Stimulated activated memory B cell treated with anti-CD40 and anti-IgM and Interleukin-4, amounts not matched to agents 10 μg/mL and 1 μg/mL and 100 μg/mL, for 72 hours (primary cell): ENCODE data around the gene GRIP2.

ENCODE experiments used
- ATAC-seq: fragments of 150-1000 bp; cut with Tn5 transposase; 2 replicates; pipeline ENCODE4 v1.10.0; 2021
- H3K27ac Mint-ChIP-seq: one replicate; pipeline ENCODE4 v1.8.0; 2022; ENCODE audit warnings: mild to moderate bottlenecking, mixed read lengths
- H3K27me3 Mint-ChIP-seq: one replicate; pipeline ENCODE4 v1.8.0; 2022; ENCODE audit warnings: mixed read lengths
- H3K36me3 Mint-ChIP-seq: one replicate; pipeline ENCODE4 v1.8.0; 2022; ENCODE audit warnings: mixed read lengths
- H3K4me1 Mint-ChIP-seq: one replicate; pipeline ENCODE4 v1.8.0; 2022; ENCODE audit warnings: mixed read lengths
- H3K4me3 Mint-ChIP-seq: one replicate; pipeline ENCODE4 v1.8.0; 2022; ENCODE audit warnings: mild to moderate bottlenecking, moderate library complexity, mixed read lengths
- H3K9me3 Mint-ChIP-seq: one replicate; pipeline ENCODE4 v1.8.0; 2022; ENCODE audit warnings: mixed read lengths

GRIP2 gene

GRCh38 chr3:14471690-14472089 is 68.5 kb downstream of the GRIP2 start:
- H3K36me3 Mint-ChIP-seq = peaks cover 78% of the 10 kb centered on the region
- no peaks in the 10 kb centered on the region for H3K9me3 Mint-ChIP-seq
- H3K4me1 Mint-ChIP-seq = peaks cover 15% of the 10 kb centered on the region
- no peaks in the 10 kb centered on the region for H3K27me3 Mint-ChIP-seq
- peak overlapping the region; percentile 74 for H3K27ac Mint-ChIP-seq
- ATAC-seq = no peak
- H3K4me3 Mint-ChIP-seq = no peak overlapping the region

- Mint-ChIP-seq H3K4me3 (no peak overlapping the region), H3K9me3 (no peaks in the 10 kb centered on the region), H3K27me3 (no peaks in the 10 kb centered on the region), H3K27ac (no peak overlapping the region), H3K4me1 (peaks cover 15% of the 10 kb centered on the region), H3K36me3 (peaks cover 71% of the 10 kb centered on the region)
- ATAC-seq = no peak
Measured at GRCh38 chr3:14471016-14471415, 69.1 kb downstream of the GRIP2 start.

- H3K9me3 Mint-ChIP-seq = no peaks in the 10 kb centered on the region
- no peak overlapping the region for H3K4me3 Mint-ChIP-seq
- no peak overlapping the region for H3K27ac Mint-ChIP-seq
- H3K27me3 Mint-ChIP-seq = no peaks in the 10 kb centered on the region
- peaks cover 66% of the 10 kb centered on the region for H3K36me3 Mint-ChIP-seq
- peaks cover 15% of the 10 kb centered on the region for H3K4me1 Mint-ChIP-seq
- ATAC-seq = no peak
Measured at GRCh38 chr3:14470461-14470860, 69.7 kb downstream of the GRIP2 start.

GRCh38 chr3:14468621-14468981 is 71.5 kb downstream of the GRIP2 start:
- Mint-ChIP-seq H3K9me3 (no peaks in the 10 kb centered on the region), H3K36me3 (peaks cover 59% of the 10 kb centered on the region), H3K27me3 (no peaks in the 10 kb centered on the region), H3K4me1 (peaks cover 15% of the 10 kb centered on the region), H3K4me3 (no peak overlapping the region), H3K27ac (no peak overlapping the region)
- no peak for ATAC-seq

- Mint-ChIP-seq H3K4me3 (no peak overlapping the region), H3K4me1 (peaks cover 15% of the 10 kb centered on the region), H3K27me3 (no peaks in the 10 kb centered on the region), H3K36me3 (peaks cover 57% of the 10 kb centered on the region), H3K9me3 (no peaks in the 10 kb centered on the region), H3K27ac (peak overlapping the region; percentile 16)
- peak; percentile 72 for ATAC-seq
Measured at GRCh38 chr3:14467814-14468620, 72.1 kb downstream of the GRIP2 start.

GRCh38 chr3:14466179-14466903 is 73.8 kb downstream of the GRIP2 start:
- H3K4me1 Mint-ChIP-seq = peaks cover 13% of the 10 kb centered on the region
- peaks cover 56% of the 10 kb centered on the region for H3K36me3 Mint-ChIP-seq
- ATAC-seq = no peak
- no peak overlapping the region for H3K27ac Mint-ChIP-seq
- H3K9me3 Mint-ChIP-seq = no peaks in the 10 kb centered on the region
- H3K27me3 Mint-ChIP-seq = no peaks in the 10 kb centered on the region
- no peak overlapping the region for H3K4me3 Mint-ChIP-seq

GRCh38 chr3:14465425-14465824 is 74.7 kb downstream of the GRIP2 start:
- Mint-ChIP-seq H3K4me1 (peaks cover 15% of the 10 kb centered on the region), H3K27ac (no peak overlapping the region), H3K9me3 (no peaks in the 10 kb centered on the region), H3K4me3 (no peak overlapping the region), H3K27me3 (no peaks in the 10 kb centered on the region), H3K36me3 (peaks cover 52% of the 10 kb centered on the region)
- ATAC-seq = no peak

GRCh38 chr3:14464521-14464920 is 75.6 kb downstream of the GRIP2 start:
- H3K9me3 Mint-ChIP-seq = no peaks in the 10 kb centered on the region
- H3K36me3 Mint-ChIP-seq = peaks cover 49% of the 10 kb centered on the region
- H3K27ac Mint-ChIP-seq = no peak overlapping the region
- H3K4me1 Mint-ChIP-seq = peaks cover 18% of the 10 kb centered on the region
- no peaks in the 10 kb centered on the region for H3K27me3 Mint-ChIP-seq
- ATAC-seq = no peak
- no peak overlapping the region for H3K4me3 Mint-ChIP-seq

- ATAC-seq = no peak
- Mint-ChIP-seq H3K9me3 (no peaks in the 10 kb centered on the region), H3K36me3 (peaks cover 47% of the 10 kb centered on the region), H3K4me3 (no peak overlapping the region), H3K4me1 (peaks cover 18% of the 10 kb centered on the region), H3K27ac (no peak overlapping the region), H3K27me3 (no peaks in the 10 kb centered on the region)
Measured at GRCh38 chr3:14464141-14464465, 76.0 kb downstream of the GRIP2 start.

GRCh38 chr3:14463330-14464140 is 76.6 kb downstream of the GRIP2 start:
- no peak overlapping the region for H3K4me3 Mint-ChIP-seq
- ATAC-seq = no peak
- no peaks in the 10 kb centered on the region for H3K27me3 Mint-ChIP-seq
- H3K27ac Mint-ChIP-seq = peak overlapping the region; percentile 71
- peaks cover 49% of the 10 kb centered on the region for H3K36me3 Mint-ChIP-seq
- H3K9me3 Mint-ChIP-seq = no peaks in the 10 kb centered on the region
- H3K4me1 Mint-ChIP-seq = peaks cover 18% of the 10 kb centered on the region

GRCh38 chr3:14462738-14463137 is 77.4 kb downstream of the GRIP2 start:
- H3K27ac Mint-ChIP-seq = peak overlapping the region; percentile 71
- H3K9me3 Mint-ChIP-seq = no peaks in the 10 kb centered on the region
- H3K4me3 Mint-ChIP-seq = no peak overlapping the region
- peaks cover 15% of the 10 kb centered on the region for H3K4me1 Mint-ChIP-seq
- ATAC-seq = no peak
- no peaks in the 10 kb centered on the region for H3K27me3 Mint-ChIP-seq
- peaks cover 49% of the 10 kb centered on the region for H3K36me3 Mint-ChIP-seq

- no peak overlapping the region for H3K4me3 Mint-ChIP-seq
- H3K27me3 Mint-ChIP-seq = no peaks in the 10 kb centered on the region
- H3K4me1 Mint-ChIP-seq = peaks cover 12% of the 10 kb centered on the region
- peaks cover 47% of the 10 kb centered on the region for H3K36me3 Mint-ChIP-seq
- ATAC-seq = peak; percentile 73
- peak overlapping the region; percentile 71 for H3K27ac Mint-ChIP-seq
- no peaks in the 10 kb centered on the region for H3K9me3 Mint-ChIP-seq
Measured at GRCh38 chr3:14461748-14462324, 78.3 kb downstream of the GRIP2 start.

GRCh38 chr3:14461006-14461747 is 79.0 kb downstream of the GRIP2 start:
- no peak for ATAC-seq
- H3K27ac Mint-ChIP-seq = peak overlapping the region; percentile 71
- H3K36me3 Mint-ChIP-seq = peaks cover 47% of the 10 kb centered on the region

GRCh38 chr3:14460342-14461005 is 79.7 kb downstream of the GRIP2 start:
- H3K27me3 Mint-ChIP-seq = no peaks in the 10 kb centered on the region
- ATAC-seq = no peak
- peaks cover 12% of the 10 kb centered on the region for H3K4me1 Mint-ChIP-seq
- H3K4me3 Mint-ChIP-seq = no peak overlapping the region
- H3K27ac Mint-ChIP-seq = peak overlapping the region; percentile 13
- H3K36me3 Mint-ChIP-seq = peaks cover 52% of the 10 kb centered on the region
- H3K9me3 Mint-ChIP-seq = no peaks in the 10 kb centered on the region

More at GRCh38 chr3:14461006-14461747, 79.0 kb downstream of the GRIP2 start:
- H3K27me3 Mint-ChIP-seq = no peaks in the 10 kb centered on the region
- no peak overlapping the region for H3K4me3 Mint-ChIP-seq
- H3K4me1 Mint-ChIP-seq = peaks cover 12% of the 10 kb centered on the region
- H3K9me3 Mint-ChIP-seq = no peaks in the 10 kb centered on the region
